Fibroblast of skin of back (primary cell): ENCODE data around the gene C1orf232.

Experiments
- DNase-seq: peaks from one replicate; pipeline ENCODE4 v3.0.0-alpha.2; 2013

The C1orf232 gene

DNA sequence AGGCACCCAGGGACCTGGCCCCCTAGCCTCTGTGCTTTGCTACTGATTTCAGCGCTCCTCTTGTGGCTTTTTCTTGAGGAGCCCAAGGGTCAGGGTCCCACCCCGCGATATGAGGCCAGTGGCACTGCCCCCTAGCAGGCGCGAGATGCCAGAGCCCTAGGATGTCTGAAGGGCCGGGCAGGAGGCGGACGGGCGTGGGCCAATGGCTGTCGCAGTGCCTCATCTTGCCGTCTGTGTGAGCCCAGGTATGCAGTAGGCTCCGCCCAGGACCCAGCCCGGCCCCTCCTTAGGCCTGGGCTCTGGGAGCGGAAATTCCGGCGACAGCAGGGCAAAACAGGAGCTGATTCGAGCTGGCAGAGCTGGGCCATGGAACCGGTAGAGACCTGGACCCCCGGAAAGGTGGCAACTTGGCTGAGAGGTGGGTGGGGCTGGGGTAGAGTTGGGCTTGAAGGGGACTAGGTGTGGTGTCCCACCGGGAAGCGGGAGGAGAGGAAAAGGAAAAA lies 8.5 kb upstream of the C1orf232 start, which contains the start of gene CNKSR1:
TSS of gene CNKSR1 (plus strand) at position 310 of the 503 bp plus-strand sequence. CDS start at position 367, 57 bp downstream.
- DNase-seq: no peak

DNA sequence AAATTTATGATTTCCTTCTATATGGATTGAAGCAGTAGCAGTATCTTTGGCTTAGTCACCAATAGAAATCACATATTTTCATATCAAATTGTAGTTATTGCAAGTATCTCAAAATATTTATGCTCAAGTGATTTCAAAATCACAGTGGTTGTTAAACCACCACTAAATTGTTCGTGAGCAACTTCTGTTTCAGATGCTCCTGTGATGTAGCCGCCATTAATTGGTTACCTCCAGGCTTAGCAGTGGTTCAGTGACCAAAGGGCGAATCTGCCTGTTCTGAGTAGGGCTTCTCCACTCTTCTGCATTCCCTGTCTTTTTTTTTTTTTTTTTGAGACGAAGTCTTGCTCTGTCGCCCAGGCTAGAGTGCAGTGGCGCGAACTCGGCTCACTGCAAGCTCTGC lies 6.6 kb upstream of the C1orf232 start:
- DNase-seq: no peak

DNA sequence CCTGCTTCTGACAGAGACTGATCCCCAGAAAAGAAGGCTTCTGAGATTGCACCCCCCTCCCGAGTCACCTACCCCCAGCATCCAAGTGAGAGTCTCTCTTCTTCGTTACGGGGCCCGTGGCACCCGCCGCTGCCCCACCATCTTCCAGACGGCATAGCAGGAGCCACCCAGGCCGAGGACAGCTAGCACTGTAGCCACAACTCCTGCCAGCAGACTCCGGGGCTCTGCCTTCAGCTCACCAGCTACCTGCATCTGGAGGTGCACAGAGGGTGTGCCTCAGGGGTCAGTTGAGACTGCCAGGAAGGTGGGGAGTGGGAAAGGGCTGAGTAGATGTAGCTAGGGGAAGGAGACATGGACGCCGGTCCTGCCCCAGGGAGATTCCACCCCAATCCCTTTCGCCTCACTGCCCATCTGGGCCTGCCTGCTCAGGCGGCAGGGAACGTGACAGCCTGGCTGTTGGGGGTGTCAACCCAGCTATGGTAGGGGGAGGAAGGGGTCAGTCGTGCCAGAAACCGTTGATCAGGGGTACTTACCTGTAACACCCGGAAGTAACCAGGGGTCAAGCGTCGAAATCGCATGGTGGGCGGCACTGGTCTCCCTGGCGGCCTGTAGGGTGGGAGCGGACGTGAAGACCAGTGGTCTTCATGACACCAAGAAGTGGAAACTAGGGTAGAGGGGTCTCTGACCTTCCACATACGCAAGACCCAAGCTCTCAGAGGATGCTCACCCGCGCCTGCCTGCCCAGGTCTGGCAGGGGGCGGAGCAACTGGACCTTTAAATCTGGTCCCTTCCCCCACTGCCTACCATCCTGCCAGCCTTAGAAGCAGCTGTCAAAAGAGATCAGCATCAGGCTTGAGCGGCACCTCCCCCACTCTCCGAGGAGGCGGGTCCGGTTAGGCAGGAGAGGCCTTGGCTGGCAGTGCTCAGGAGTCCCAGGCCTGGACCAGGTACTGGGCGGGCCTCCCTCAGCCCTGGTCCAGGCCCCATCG lies 2.6 kb upstream of the C1orf232 start, which contains the start of gene ZNF593OS:
TSS of gene ZNF593OS (minus strand) at position 749 of the 989 bp plus-strand sequence. CDS start at position 578, 171 bp downstream.
- DNase-seq: no peak

DNA sequence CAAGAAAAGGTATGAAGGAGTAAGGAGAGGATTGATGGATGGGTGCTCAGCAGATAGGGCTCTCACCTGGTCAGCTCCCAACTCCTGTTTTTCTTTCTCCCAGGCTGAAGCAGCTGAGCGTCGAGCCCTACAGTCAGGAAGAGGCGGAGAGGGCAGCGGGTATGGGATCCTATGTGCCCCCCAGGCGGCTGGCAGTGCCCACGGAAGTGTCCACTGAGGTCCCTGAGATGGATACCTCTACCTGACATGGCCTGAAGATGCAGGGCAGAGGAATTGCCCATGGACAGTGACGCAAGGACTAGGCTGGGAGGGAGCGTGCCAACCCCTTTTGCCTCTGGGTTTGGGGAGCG lies 1.7 kb upstream of the C1orf232 start:
- no peak for DNase-seq

DNA sequence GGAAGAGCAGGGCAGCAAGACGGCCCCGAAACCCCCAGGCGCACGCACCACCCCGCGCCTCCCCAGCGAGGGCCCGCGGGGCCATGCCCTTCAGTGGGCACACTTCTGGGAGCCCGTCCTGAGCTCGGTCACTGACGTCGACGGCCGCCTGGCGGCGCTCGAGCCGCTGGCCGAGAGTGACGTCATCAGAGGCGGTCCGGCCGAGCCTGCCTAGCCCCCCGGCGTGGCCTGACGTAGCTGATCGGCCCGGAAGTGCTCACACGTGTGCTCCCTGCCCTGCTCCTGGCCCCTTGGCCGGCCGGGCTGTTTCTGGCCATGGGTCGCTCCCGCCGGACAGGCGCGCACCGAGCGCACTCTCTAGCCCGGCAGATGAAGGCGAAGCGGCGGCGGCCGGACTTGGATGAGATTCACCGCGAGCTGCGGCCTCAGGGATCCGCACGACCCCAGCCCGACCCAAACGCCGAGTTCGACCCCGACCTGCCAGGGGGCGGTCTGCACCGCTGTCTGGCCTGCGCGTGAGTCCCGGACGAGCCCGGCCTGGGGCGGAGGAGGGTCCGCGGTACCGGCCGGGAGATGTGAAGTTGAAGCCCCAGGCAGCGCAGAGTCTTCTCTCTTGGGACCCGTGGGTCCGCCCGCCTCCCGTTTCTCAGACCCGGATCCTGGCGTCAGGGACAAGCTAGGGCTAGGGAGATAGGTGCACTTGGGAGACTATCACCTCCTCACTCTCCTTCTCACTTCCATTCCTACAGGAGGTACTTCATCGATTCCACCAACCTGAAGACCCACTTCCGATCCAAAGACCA lies 1.1 kb upstream of the C1orf232 start, which contains the start of gene ZNF593:
TSS of gene ZNF593 (plus strand) at position 240 of the 803 bp plus-strand sequence. CDS start at position 316, 76 bp downstream.
- peak; percentile 89 for DNase-seq

DNA sequence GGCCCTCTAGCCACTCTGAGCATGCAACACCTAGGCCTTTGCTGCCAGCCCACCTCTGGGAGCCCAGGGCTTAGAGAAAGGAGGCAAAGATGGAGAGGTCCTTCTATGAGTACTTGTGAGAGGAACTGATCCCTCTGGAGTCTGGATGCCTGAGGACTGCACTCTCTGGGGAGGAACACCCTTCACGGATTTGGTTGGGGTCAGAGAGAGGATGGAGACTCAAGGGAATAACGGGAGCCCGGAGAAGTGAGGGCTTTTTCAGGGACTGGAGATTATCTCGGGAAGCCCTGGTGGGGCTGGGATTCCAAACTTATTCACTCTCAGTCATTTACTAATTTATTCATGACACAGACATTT lies 413 bp upstream of the C1orf232 start:
- no peak for DNase-seq

DNA sequence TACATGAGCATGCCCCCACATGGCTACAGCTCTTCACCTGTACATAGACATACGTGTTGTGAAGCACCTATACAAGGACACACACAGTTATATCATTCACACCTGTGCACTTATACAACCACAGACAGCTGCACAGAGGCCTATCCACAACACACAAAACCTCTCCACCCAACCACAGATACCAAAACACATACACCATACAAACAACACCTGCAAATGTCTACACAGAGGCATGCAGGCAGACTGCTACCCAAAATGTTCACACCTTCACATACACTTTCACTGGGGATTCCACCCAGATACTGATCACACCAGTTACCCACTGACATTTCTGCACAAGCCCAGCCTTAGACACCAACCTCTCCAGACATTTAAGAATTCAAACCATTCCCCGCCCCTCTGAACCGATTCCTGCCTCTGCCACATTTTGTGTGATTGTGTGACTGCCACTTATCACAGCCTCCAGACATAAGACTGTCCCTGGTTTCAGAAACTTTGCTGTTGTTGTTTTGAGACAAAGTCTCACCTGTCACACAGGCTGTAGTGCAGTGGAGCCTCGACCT lies 2.0 kb downstream of the C1orf232 start:
- DNase-seq: no peak

DNA sequence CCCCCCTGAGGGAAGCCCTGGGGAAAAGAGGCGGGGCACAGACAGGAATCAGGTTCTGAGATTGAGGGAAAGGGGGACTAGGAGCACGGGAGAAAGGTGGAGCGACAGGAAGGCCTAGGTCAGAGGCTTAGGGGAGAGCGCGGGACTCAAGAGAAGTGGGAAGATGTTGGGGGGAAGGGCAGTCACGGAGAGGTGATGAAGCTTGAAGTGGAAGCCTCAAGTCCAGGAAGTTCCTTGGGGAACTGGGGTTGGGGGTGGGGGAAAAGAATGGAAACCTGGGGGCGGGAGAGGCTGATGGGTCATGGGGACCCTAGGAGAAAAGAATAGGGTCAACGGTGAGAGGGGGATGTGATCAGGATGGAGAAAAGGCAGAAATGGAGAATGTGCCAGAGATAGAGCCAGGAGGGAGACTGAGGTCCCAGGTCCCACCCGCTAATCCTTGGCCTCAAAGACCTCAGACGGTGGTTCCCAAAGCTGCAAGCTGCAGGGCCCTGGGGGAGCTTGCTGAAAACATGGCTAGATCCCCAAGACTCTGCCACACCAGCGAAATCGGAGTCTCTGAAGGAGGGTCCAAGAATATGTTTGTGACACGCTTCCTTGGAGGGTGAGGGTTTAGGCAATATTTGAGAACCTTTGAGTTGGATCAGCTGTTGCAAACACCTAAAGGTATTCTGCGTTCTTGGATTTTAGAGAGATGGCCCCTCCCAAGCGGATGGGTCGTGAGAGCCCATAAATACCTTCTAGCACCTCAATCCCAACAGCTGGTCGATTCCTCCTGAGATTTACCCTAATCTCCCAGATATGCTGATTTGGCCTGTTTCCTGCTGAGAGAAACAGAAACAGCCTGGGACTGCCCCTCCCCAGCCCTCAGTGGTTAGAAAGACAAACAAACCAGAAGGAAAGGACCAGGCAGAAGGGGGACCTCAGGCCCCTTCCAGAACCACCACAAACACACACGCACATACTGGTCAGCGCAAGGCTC lies 3.6 kb downstream of the C1orf232 start:
- no peak for DNase-seq

DNA sequence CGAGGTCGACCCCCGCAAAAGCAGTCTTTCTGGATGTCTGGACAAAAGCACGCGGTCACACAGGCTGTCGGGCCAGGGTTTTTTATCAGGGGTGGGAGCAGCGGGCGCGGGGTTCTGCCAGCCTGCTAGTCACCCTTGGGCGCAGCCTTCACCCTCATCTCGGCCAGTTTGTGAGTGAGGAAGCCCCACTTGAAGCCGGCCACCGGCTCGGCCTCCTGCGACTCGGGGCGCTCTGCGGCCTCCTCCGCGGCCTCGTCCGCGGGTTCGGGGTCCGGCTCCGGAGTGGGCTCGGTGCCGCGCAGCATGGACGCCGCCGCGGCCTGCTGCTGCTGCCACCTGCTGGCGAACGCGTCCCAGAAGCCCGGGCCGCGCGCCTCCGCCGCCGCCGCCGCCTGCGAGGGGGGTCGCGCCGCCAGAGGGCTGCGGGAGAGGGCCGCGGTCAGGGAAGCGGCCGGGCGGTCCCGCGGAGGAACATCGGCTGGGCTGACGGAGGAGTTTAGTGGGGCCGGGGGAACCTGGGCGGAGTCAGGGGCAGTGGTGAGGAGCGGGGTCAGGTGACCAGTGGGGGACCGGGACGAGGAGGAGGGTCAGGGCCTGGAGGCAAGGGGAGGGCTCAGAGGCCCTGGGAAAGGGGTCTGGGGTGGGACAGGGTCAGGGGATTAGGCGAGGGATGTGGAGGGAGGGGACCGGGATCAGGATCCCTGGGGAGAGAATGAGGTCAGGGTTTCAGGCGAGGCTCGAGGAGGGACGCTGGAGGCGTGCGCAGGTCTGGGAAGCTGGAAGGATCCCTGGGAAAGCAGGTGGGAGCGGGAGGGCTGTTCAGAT lies 4.5 kb downstream of the C1orf232 start:
- peak; percentile 30 for DNase-seq

DNA sequence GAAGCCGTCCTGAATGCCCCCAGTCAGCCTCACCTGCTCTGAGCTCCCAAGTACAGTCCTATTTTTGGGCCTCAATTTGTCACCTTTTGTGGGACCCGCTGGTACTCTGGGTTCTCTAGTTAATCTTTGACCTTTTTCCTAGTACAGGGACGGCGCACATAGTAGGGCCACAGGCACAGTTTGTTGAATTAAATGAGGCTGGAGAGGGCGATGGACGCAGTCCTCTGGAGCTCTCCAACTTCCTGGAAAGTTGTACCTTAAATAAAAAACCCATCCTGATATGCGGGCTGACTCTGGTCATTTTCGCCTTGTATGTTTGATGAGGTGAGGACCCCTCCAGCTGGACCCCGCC lies 5.1 kb downstream of the C1orf232 start:
- DNase-seq: no peak

DNA sequence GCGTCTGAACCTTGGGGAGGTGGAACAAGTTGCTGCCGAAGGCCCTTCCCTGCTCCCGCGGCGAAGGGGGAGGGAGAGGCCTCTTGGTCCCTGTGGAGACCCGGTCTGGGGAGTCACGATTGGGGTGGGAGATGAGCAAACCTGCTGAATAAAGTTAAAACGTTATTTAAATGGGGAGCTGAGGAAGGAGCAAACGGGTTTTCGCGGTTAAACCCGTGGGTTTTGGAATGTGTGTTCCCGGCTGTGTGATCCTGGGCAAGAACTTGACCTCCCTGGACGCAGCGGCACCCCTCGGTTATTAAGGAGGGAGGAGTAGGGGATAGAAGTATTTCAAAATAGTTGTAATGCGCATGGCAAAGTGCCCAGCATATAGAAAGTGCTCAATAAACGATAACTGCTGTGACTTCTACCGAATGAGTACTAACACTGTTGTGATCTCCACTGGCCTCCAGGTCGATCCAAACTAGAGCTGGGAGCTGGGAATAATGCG lies 6.5 kb downstream of the C1orf232 start:
- no peak for DNase-seq

DNA sequence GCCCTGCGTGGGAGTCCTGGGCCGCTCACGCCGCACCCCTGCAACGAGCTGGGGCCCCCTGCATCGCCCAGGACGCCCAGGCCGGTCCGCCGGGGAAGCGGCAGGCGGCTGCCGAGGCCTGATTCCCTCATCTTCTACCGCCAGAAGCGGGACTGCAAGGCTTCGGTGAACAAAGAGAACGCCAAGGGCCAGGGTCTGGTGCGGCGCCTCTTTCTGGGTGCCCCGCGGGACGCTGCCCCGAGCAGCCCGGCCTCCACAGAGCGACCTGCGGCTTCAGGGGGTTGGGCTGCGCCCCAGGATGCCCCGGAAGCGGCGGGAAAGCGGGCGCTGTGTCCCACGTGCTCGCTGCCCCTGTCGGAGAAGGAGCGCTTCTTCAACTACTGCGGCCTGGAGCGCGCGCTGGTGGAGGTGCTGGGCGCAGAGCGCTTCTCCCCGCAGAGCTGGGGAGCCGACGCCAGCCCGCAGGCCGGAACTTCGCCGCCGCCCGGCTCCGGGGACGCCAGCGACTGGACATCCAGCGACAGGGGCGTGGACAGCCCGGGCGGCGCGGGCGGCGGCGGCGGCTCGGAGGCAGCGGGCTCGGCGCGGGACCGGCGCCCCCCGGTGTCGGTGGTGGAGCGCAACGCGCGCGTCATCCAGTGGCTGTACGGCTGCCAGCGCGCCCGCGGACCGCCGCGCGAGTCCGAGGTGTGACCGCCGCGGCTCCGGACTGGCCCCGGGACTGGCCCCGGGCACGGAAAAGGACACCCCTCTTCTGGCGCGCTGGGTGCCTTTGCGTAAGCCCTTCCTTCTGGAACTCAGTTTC lies 7.1 kb downstream of the C1orf232 start:
- DNase-seq: peak; percentile 55

DNA sequence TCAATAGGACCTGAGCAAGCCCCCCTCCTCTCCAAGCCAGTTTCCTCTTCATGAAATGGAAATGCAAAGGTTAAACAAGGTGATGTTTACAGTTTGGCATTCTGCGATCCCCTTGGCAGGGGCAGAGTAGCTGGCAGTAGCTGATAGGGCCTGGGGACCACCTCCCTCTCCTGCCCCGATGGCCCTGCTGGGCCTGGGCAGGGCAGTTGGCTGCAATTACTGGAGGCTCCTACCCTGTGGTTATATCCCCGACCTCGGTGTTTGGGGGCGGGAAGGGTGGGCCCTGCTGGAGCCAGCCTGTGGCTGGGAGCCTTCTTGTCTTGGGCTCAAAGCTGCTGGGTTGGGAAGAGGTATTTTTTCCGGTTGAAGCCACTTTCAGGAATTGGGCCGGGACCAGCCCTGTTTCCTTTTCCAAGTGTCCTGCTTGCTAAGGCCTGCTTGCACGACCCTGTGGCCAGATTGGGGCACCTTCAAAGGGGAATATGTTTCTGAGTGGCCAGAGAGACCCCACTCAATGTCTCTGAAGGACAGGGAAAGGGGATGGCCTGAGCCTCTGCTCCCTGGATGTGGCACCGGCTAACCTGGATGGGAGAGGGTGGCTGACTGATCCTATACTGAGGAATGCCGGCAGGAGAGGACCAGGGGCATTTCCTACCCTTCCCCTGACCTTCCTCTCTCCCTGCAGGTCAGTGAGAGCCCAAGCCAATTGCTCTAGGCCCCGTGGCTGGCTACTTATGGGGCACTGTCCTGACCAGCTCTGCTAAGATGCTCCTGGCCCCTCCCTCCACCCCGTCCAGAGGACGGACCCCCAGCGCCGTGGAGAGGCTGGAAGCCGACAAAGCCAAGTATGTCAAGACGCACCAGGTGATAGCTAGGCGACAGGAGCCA lies 8.0 kb downstream of the C1orf232 start:
- DNase-seq: no peak

DNA sequence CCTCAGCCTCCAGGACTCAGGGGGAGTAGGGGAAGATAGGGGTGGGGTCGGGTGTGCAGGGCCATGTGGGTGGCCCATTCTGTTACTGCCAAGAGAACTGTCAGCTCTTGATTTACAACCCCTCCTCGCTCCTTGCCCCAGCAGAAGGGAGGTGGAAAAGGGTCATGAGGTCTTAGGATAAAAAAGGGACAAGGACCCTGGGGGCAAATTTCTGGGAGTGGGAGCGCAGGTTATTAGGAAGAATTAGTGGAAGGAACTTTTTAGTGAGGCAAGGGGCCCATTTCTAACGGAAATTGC lies 9.1 kb downstream of the C1orf232 start:
- no peak for DNase-seq

DNA sequence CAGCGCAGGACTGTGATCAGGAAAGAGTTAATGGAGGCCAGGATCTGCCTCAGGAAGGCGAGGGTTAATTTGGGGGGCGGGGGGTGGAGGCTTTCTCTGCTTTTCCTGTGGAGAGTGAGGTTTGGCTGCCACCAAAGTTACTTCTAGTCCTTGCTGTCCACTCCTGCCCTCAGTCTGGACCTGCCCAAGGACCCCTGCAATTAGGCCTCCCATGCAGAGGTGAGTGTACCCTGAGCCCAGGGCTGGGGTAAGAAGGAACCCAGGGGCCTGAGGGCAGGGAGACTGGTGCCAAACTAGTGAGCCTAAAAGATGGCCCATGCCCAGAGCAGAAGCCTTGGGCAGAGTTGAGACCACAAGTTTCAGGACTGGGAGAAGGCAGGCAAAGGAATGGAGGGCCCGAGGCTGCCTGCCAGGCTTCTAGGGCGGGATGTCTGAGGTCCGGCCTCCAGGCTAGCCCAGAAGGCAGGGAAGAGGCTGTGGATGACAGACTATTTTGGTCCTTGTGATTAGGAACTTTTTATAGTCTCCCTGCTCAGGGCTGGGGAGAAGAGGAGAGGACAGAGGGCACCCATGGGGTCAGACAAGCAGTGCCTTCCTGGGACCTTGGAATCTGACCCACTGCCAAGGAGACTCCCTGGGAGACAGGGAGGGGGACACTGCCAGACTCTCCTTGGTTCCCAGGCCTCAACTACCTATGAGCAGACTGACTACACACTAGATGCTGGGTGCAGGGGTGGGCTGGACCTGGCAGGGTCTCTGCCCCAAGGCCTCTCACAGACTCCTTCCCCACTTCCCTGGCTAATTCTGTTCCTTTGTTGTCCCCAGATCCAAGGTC lies 9.6 kb downstream of the C1orf232 start, which contains the start of gene FAM110D:
TSS of gene FAM110D (plus strand) at position 172 of the 835 bp plus-strand sequence. CDS start 2,213 bp downstream, outside the sequence.
- no peak for DNase-seq

DNA sequence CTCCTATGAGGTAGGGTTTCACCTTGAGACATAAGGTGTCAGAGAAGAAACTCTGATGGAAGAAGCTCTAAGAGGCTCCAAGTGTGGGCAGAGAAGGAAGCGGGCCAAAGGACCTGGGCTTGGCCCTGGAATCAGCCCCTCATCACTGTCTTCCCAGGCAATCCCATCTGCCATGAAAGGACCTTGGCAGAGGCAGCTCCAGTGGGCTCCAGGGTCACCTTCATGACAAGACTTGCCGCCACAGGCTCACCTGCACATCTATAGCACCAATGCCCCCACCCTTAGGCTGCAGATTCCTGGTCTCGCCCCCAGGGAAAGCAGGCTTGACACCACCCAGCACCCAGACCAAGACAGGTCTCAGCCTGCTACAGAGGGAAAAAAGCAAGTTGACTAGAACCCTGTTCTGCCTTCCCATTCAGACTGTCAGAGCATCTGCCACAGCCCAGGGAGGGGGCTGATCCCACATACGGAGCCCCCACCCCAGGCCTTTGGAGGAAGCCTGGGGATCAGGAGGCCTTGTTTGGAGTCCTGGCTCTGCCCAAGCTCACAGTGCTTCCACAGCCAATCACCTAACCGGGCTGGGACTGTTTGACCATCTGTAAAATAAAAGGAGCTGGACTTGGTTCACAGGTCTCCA lies 10.4 kb downstream of the C1orf232 start:
- DNase-seq: no peak
